KMS-11 (cell line): Measurements from ENCODE around the gene RDM1.

Source experiments
- H2AFZ ChIP-seq: fragments of 200-600 bp; sonication (generic); 2 replicates; pipeline ENCODE4 v1.6.1; 2016; ENCODE audit warnings: antibody characterized with exemption, mixed run types, low read depth
- H3K27ac ChIP-seq: fragments of 200-600 bp; sonication (generic); 2 replicates; pipeline ENCODE4 v1.6.1; 2016; ENCODE audit warnings: mild to moderate bottlenecking, mixed run types
- H3K27me3 ChIP-seq: fragments of 200-600 bp; sonication (generic); 2 replicates; pipeline ENCODE4 v1.6.1; 2017; ENCODE audit warnings: mild to moderate bottlenecking, low read depth, mixed run types, moderate library complexity; ENCODE audit not compliant: insufficient read depth
- H3K36me3 ChIP-seq: fragments of 200-600 bp; sonication (generic); 2 replicates; pipeline ENCODE4 v1.6.1; 2017; ENCODE audit warnings: mild to moderate bottlenecking, mixed run types; ENCODE audit not compliant: insufficient read depth
- H3K4me1 ChIP-seq: fragments of 200-600 bp; sonication (generic); 2 replicates; pipeline ENCODE4 v1.6.1; 2016; ENCODE audit warnings: mild to moderate bottlenecking, low read depth, mixed run types; ENCODE audit not compliant: poor library complexity, severe bottlenecking
- H3K4me2 ChIP-seq: fragments of 200-600 bp; sonication (generic); 2 replicates; pipeline ENCODE4 v1.7.0; 2016; ENCODE audit warnings: mild to moderate bottlenecking, mixed run types
- H3K4me3 ChIP-seq: fragments of 200-600 bp; sonication (generic); IDR thresholded peaks from 2 replicates; pipeline ENCODE4 v1.6.1; 2017; ENCODE audit warnings: low read depth, low read length, mixed read lengths; ENCODE audit not compliant: insufficient read depth
- H3K79me2 ChIP-seq: fragments of 200-600 bp; sonication (generic); 2 replicates; pipeline ENCODE4 v1.6.1; 2016; ENCODE audit warnings: low read depth, mixed run types; ENCODE audit not compliant: insufficient read depth
- H3K9ac ChIP-seq: fragments of 200-600 bp; sonication (generic); 2 replicates; pipeline ENCODE4 v1.6.1; 2016; ENCODE audit warnings: mild to moderate bottlenecking, mixed run types
- H4K20me1 ChIP-seq: fragments of 200-600 bp; sonication (generic); 2 replicates; pipeline ENCODE4 v1.6.1; 2016; ENCODE audit warnings: mild to moderate bottlenecking, mixed run types; ENCODE audit not compliant: insufficient read depth
- CTCF ChIP-seq: fragments of 200-600 bp; sonication (generic); conservative IDR thresholded peaks from 2 replicates; pipeline ENCODE4 v1.6.1; 2017; ENCODE audit warnings: low read depth, mild to moderate bottlenecking, antibody characterized with exemption, low read length, moderate library complexity, mixed read lengths

RDM1 gene

DNA sequence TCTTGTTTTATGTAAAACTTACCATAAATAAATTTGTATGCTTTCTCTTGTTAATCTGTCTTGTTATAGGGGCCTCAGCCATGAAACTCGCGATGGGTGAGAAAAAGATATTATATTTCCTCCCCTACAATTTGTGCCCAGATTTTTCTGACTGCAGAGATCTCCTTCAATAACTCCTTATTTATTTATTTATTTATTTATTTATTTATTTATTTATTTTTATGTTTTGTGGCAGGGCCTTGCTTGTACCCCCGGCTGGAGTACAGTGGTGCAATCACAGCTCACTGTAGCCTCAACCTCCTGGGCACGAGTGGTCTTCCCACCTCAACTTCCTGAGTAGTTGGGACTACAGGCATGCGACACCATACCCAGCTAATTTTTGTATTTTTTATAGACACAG lies 27.1 kb downstream of the RDM1 start:
- H3K27me3 ChIP-seq = no peaks in the 10 kb centered on the region
- no peaks in the 10 kb centered on the region for H3K4me1 ChIP-seq
- no peak overlapping the region for H3K27ac ChIP-seq
- no peaks in the 10 kb centered on the region for H4K20me1 ChIP-seq
- no peak for TF ChIP-seq CTCF
- no peaks in the 10 kb centered on the region for H3K36me3 ChIP-seq
- no peaks in the 10 kb centered on the region for H3K79me2 ChIP-seq
- H3K4me3 ChIP-seq = no peak overlapping the region
- no peak overlapping the region for H2AFZ ChIP-seq
- no peak overlapping the region for H3K9ac ChIP-seq
- no peak overlapping the region for H3K4me2 ChIP-seq

GRCh38 chr17:35901631-35902175 lies 28.9 kb downstream of the RDM1 start:
- H2AFZ ChIP-seq = no peak overlapping the region
- no peak for TF ChIP-seq CTCF
- no peaks in the 10 kb centered on the region for H3K36me3 ChIP-seq
- no peaks in the 10 kb centered on the region for H3K4me1 ChIP-seq
- no peak overlapping the region for H3K27ac ChIP-seq
- no peak overlapping the region for H3K9ac ChIP-seq
- no peaks in the 10 kb centered on the region for H3K79me2 ChIP-seq
- H4K20me1 ChIP-seq = no peaks in the 10 kb centered on the region
- no peak overlapping the region for H3K4me3 ChIP-seq
- H3K27me3 ChIP-seq = no peaks in the 10 kb centered on the region
- no peak overlapping the region for H3K4me2 ChIP-seq

GRCh38 chr17:35900708-35901480 lies 29.7 kb downstream of the RDM1 start:
- H3K36me3 ChIP-seq = no peaks in the 10 kb centered on the region
- H2AFZ ChIP-seq = no peak overlapping the region
- no peak for TF ChIP-seq CTCF
- no peaks in the 10 kb centered on the region for H4K20me1 ChIP-seq
- no peaks in the 10 kb centered on the region for H3K27me3 ChIP-seq
- H3K9ac ChIP-seq = no peak overlapping the region
- no peaks in the 10 kb centered on the region for H3K4me1 ChIP-seq
- H3K4me3 ChIP-seq = no peak overlapping the region
- no peak overlapping the region for H3K27ac ChIP-seq
- no peaks in the 10 kb centered on the region for H3K79me2 ChIP-seq
- no peak overlapping the region for H3K4me2 ChIP-seq

- Histone ChIP-seq H3K36me3 (no peaks in the 10 kb centered on the region), H3K4me2 (no peak overlapping the region), H3K4me3 (no peak overlapping the region), H4K20me1 (no peaks in the 10 kb centered on the region), H2AFZ (no peak overlapping the region), H3K27me3 (no peaks in the 10 kb centered on the region), H3K9ac (no peak overlapping the region), H3K27ac (no peak overlapping the region), H3K4me1 (no peaks in the 10 kb centered on the region), H3K79me2 (no peaks in the 10 kb centered on the region)
- TF ChIP-seq CTCF = no peak
Measured at GRCh38 chr17:35900280-35900679, 30.3 kb downstream of the RDM1 start.
